ENCODE measurements around the gene RPS26. TPM values are rescaled to one million over a fixed set of nuclear protein-coding genes. Genes with fewer than 3 reads are reported as not detected.
A peak's percentile ranks its signal among the peaks of the same experiment; 100 is the strongest.

Gene RPS26
- total and polyA plus RNA-seq, 9 of the 15 experiments (the other 6 are each of a cell fraction or from before 2014, with no cell fraction given): 70.2 to 1,589 (median 852) TPM

DNA sequence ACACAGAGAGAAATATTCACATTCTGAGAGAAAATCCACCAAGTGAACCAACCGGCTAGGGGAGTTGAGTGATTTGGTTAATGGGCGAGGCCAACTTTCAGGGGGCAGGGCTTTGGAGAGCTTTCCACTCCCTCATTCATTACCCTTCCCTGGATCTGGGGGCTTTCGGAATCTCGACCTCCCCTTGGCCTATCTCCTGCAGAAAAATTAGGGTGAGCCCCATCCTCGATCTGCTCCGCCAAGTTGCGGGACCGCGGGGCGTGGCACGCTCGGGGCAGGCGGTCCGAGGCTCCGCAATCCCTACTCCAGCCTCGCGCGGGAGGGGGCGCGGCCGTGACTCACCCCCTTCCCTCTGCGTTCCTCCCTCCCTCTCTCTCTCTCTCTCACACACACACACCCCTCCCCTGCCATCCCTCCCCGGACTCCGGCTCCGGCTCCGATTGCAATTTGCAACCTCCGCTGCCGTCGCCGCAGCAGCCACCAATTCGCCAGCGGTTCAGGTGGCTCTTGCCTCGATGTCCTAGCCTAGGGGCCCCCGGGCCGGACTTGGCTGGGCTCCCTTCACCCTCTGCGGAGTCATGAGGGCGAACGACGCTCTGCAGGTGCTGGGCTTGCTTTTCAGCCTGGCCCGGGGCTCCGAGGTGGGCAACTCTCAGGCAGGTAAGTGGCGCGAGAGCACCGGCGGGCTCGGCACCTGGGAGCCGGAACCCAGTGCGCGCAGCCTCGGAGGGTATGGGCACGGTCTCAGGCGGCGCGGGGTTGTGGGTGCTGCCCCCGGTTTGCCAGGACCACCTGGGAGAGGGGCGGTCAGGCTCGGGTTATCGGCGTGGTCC, 38.2 kb downstream of the RPS26 start, which contains the start of gene ERBB3 (continued):
- TF ChIP-seq GTF2E2 (tag; IDR thresholded peaks at IDR 0.05): no peak
- no peak for TF ChIP-seq PCBP1 (IDR thresholded peaks at IDR 0.05; ENCODE audit: low read depth, low read length, poor library complexity, severe bottlenecking)
- TF ChIP-seq, protein P1, sequence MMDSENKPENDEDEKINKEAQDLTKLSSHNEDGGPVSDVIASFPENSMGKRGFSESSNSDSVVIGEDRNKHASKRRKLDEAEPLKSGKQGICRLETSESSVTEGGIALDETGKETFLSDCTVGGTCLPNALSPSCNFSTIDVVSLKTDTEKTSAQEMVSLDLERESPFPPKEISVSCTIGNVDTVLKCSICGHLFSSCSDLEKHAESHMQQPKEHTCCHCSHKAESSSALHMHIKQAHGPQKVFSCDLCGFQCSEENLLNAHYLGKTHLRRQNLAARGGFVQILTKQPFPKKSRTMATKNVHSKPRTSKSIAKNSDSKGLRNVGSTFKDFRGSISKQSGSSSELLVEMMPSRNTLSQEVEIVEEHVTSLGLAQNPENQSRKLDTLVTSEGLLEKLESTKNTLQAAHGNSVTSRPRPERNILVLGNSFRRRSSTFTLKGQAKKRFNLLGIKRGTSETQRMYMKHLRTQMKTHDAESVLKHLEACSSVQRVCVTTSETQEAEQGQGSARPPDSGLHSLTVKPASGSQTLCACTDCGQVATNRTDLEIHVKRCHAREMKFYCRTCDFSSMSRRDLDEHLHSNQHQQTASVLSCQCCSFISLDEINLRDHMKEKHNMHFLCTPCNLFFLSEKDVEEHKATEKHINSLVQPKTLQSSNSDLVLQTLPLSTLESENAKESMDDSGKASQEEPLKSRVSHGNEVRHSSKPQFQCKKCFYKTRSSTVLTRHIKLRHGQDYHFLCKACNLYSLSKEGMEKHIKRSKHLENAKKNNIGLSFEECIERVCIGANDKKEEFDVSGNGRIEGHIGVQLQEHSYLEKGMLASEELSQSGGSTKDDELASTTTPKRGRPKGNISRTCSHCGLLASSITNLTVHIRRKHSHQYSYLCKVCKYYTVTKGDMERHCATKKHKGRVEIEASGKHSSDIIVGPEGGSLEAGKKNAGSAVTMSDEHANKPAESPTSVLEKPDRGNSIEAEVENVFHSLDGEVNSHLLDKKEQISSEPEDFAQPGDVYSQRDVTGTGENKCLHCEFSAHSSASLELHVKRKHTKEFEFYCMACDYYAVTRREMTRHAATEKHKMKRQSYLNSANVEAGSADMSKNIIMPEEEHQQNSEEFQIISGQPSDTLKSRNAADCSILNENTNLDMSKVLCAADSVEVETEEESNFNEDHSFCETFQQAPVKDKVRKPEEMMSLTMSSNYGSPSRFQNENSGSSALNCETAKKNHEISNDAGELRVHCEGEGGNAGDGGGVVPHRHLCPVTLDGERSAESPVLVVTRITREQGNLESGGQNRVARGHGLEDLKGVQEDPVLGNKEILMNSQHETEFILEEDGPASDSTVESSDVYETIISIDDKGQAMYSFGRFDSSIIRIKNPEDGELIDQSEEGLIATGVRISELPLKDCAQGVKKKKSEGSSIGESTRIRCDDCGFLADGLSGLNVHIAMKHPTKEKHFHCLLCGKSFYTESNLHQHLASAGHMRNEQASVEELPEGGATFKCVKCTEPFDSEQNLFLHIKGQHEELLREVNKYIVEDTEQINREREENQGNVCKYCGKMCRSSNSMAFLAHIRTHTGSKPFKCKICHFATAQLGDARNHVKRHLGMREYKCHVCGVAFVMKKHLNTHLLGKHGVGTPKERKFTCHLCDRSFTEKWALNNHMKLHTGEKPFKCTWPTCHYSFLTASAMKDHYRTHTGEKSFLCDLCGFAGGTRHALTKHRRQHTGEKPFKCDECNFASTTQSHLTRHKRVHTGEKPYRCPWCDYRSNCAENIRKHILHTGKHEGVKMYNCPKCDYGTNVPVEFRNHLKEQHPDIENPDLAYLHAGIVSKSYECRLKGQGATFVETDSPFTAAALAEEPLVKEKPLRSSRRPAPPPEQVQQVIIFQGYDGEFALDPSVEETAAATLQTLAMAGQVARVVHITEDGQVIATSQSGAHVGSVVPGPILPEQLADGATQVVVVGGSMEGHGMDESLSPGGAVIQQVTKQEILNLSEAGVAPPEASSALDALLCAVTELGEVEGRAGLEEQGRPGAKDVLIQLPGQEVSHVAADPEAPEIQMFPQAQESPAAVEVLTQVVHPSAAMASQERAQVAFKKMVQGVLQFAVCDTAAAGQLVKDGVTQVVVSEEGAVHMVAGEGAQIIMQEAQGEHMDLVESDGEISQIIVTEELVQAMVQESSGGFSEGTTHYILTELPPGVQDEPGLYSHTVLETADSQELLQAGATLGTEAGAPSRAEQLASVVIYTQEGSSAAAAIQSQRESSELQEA (IDR thresholded peaks at IDR 0.05; ENCODE audit: low read depth): peak; percentile 26; the same call in 1 of the 2 replicates
- TF ChIP-seq, protein P2, sequence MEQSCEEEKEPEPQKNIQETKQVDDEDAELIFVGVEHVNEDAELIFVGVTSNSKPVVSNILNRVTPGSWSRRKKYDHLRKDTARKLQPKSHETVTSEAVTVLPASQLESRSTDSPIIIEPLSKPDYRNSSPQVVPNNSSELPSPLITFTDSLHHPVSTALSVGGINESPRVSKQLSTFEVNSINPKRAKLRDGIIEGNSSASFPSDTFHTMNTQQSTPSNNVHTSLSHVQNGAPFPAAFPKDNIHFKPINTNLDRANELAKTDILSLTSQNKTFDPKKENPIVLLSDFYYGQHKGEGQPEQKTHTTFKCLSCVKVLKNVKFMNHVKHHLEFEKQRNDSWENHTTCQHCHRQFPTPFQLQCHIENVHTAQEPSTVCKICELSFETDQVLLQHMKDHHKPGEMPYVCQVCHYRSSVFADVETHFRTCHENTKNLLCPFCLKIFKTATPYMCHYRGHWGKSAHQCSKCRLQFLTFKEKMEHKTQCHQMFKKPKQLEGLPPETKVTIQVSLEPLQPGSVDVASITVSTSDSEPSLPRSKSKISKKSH (CRISPR knock-in tag; IDR thresholded peaks at IDR 0.05): no peak
- TF ChIP-seq KDM4B (IDR thresholded peaks at IDR 0.05; ENCODE audit: borderline replicate concordance in 2 of 2, low read depth in 1 of 2): no peak
- no peak for TF ChIP-seq CBX8 (IDR thresholded peaks at IDR 0.05; ENCODE audit: borderline replicate concordance, extremely low read depth, low read depth, low read length, poor library complexity, severe bottlenecking)
- TF ChIP-seq ZNF57 (CRISPR knock-in tag; IDR thresholded peaks at IDR 0.05): no peak
- peak; percentile 97 for TF ChIP-seq ZNF444 (CRISPR knock-in tag; IDR thresholded peaks at IDR 0.05)
- TF ChIP-seq ELK1 (CRISPR knock-in tag; IDR thresholded peaks at IDR 0.05): no peak
- TF ChIP-seq JUN (IDR thresholded peaks at IDR 0.05; ENCODE audit: borderline replicate concordance, low read depth, low read length): peak; percentile 86
- peak; percentile 89 for TF ChIP-seq JUN (CRISPR knock-in tag; IDR thresholded peaks at IDR 0.05; ENCODE audit: borderline replicate concordance)
- peak; percentile 97 for TF ChIP-seq FOSL1 (tag; conservative IDR thresholded peaks at IDR 0.05)
- no peak for TF ChIP-seq EWSR1 (IDR thresholded peaks at IDR 0.05; ENCODE audit: borderline replicate concordance, low read depth, partially characterized antibody)
- TF ChIP-seq SIN3A (IDR thresholded peaks at IDR 0.05; ENCODE audit: borderline replicate concordance in 2 of 2, control insufficient read depth in 1 of 2, low read depth in 2 of 2, low read length in 2 of 2): no peak
- no peak for TF ChIP-seq DNMT1 (IDR thresholded peaks at IDR 0.05)
